NCI-H1048 (cell line): ENCODE results near the gene KIF26A.

ENCODE experiments used
- DNase-seq: peaks from one replicate; lab custom pipeline; 2025; lab: John Stamatoyannopoulos, UW

KIF26A gene

DNA sequence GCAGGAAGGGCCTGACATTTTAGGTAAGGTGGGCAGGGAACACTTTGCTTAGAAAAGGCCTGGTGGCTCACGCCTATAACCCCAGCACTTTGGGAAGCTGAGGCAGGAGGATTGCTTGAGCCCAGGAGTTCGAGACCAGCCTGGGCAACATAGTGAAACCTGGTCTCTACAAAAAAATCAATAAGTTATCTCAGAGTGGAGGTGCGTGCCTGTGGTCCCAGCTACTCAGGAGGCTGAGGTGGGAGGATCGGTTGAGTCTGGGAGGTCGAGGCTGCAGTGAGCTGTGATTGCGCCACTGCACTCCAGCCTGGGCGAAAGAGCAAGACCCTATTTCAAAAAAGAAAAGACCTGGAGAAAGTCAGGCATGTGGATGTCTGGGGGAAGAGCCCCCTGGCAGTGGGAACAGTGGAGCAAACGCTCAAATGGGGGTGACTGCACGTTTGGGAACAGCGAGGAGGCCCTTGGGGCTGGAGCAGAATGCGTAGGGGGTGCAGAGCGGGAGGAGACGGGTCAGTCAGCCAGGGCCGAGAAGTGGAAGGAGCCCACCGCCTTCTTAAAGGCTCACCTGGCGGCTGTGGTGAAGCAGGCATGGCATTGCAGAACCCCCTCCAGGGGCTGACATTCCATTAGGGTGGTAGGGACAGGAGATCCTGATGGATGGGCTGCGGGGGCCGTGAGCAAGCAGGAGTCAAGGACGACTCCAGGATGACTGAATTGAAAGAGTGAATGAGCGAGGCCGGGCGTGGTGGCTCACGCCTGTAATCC, 6.2 kb upstream of the KIF26A start:
- no peak for DNase-seq

GRCh38 chr14:104132981-104133380, 5.4 kb upstream of the KIF26A start:
- DNase-seq: no peak

GRCh38 chr14:104133496-104133895, 4.9 kb upstream of the KIF26A start:
- DNase-seq: no peak

DNA sequence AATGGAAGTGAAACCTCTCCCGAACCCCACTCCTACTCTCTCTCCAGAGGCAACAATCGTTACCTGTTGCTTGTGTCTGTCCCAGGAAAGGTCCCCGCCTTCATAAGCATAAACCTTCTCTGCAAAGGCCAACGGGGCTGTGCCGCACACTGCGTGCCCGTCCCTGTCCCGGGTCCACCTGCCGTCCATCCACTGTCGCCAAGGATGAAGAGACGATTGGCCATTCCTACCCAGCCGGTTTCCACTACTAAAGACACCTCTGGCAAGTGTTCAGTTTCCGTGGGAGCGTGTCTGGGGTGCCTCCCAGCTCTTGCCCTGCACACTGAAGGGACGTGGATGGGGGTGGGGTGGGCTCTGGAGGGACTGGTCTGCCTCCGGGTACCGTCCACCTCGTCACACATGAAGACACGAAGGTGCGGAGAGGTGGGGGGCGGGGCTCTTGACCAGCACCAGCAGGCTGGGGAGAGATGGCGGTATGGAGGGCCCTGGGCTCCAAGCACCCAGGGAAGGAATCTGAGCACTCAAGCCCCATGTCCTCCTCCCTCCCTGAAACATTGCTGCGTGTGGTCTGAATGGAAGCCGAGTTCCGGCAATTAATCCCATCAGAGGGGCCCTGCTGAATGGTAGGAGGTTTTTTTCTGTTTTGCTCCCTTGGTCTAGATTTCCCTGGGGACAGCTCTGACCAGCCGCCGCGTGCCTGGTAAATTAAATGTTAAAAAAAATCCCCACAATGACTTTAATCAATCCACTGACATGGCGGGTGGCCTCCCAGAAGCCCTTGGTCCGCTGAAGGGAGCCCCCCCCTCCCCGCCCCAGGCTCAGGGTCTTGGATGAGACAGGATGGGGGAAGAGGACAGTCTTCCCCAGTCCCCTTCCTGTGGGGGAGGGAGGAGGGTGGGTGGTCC, 4.1 kb upstream of the KIF26A start:
- no peak for DNase-seq

- no peak for DNase-seq
Observed at GRCh38 chr14:104135121-104135903, 3.1 kb upstream of the KIF26A start.

- DNase-seq: no peak
Observed at GRCh38 chr14:104135904-104136471, 2.4 kb upstream of the KIF26A start.

- no peak for DNase-seq
Observed at GRCh38 chr14:104136472-104137296, 1.7 kb upstream of the KIF26A start.

GRCh38 chr14:104137297-104138097, 890 bp upstream of the KIF26A start:
- DNase-seq: no peak

GRCh38 chr14:104138718-104139459, 502 bp downstream of the KIF26A start:
- DNase-seq: no peak

DNA sequence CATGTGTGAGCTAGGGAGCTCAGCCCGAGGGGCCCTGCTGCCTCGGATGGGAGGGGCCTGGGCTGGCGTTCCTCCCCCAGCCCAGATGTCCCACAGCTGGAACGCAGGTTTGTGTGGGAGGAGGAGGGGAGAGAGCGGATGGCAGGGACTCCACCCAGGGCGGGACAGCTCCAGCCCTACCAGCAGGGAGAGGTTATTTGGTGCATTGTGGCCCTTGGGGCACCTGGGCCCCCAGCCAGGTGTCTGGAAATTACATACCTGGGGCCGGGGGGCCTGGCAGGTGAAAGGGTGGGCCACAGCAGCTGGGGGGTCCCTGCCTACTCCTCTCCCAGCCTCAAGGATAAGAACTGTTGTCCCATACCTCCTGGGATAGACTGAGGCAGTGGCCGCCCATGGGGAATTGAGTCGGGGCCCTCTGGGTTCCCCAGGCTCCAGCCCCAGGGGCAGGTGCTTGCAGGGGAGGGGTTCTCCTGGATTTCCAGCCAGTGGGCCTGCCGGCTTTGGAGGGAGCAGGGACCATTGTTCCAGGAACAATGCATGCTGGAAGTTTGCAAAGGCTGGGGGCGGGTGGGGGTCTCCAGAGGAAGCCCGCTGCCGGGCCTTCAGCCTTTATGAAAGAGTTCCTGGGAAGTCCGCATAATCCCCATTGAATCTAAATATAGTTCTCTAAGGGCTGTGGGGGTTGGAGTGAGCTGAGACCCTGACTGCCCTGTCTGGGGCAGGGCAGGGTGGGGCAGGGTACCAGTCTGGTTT, 1.2 kb downstream of the KIF26A start:
- no peak for DNase-seq

GRCh38 chr14:104140213-104140462, 1.8 kb downstream of the KIF26A start:
- DNase-seq: no peak

DNA sequence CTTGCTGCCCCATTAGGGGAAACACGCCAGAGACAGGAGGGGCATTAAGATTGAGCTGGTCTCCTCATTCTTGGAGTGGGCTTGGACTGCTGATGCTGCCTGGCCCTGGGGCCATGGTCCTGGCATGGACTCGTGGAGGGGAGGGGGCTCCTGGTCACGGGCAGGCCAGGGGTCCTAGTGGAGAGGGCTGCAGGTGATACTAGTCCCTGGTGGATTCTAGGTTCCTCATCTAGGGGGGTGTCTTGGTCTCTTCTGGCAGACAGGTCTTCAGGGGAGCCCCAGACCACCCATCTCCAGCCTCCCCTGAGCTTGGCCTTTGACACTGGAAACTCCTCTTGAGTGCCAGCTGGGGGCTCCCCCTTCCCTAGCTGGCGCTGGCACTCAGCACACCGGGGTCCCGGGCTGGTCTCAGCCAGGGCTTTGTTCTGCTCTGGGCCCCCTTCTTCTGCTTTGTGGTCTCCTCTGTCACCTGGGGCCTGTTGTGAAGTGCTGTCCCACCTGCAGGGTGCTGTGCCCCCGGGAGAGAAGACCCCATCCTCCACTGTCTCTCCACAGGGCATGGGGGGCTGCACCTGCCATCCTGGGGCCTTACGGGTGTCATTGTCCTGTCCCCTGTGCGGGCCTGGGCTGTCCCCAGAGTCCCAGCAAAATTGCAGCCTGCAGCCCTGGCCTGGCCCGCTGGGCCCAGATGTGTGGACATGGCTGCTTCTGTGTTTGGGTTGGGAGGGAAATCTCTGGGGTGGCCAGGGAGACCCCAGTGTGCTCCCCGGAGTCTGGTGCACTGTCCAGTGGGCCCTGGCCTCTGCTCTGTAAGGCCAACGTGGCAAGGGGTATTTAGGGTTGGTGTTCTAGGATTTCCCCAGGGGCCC, 2.3 kb downstream of the KIF26A start:
- no peak for DNase-seq

DNA sequence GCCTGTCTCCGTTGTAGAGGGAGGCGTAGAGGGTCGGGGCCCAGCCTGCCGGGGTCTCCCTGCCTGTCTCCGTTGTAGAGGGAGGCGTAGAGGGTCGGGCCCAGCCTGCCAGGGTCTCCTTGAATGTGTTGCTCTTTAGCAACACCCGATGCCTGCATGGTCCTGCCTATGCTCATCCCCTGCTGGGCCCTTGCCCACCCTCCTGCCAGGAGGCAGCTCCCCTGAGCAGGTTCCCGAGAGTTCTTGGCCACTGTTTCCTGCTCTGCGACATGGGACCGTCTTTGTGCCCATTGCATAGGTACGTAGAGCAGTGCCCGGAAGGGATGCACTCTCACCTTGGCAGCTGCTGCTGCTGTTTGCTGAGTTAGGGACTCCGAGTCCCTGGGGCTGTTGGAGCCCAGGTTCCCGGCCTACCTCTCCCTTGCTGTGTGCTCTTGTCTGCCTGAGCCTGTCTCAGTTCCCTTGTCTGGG, 3.3 kb downstream of the KIF26A start:
- no peak for DNase-seq

GRCh38 chr14:104142136-104142945, 4.0 kb downstream of the KIF26A start:
- DNase-seq: no peak

DNA sequence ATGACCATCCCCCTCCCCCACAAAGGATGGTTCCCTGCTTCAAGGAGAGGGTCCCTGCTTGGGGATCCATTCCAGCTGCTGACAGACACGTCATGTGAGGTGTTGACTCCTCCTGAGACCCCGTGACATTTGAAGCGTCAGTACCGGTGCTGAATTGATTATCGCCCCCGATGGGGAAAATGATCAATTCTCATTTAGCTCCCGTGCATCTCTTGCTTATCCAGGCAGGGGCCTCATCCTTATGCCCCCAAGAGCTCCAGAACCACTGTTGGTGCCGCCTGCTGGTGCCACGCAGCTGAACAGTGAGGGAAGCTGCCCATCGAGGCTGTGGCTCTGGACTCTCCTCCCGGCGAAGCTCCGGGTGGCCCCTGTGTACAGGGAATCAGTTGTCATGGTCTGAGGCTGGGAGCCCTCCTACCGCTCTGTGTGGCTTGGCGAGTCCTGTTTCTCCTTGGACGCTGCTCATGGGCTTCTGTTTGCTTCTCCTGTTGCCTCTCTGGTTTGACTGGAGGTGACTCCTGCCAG, 4.6 kb downstream of the KIF26A start:
- no peak for DNase-seq

GRCh38 chr14:104143521-104144452, 5.4 kb downstream of the KIF26A start:
- DNase-seq: no peak
